GM12891 (cell line): ENCODE data around the gene MST1.
"Not testable (repeated sequence)": the region's sequence is repeated elsewhere in the genome, so short reads cannot be mapped to it uniquely, and the experiment has no call there.

Experiments used
- DNase-seq: peaks from one replicate; pipeline ENCODE4 v3.0.0; 2011; ENCODE audit warnings: low spot score; ENCODE audit not compliant: insufficient read length
- FAIRE-seq: peaks from 2 replicates; lab custom pipeline; 2011; peaks lifted over from hg19 to GRCh38; lab: Jason Lieb, UNC
- PAX5 ChIP-seq: IDR thresholded peaks from 2 replicates; pipeline ENCODE4 v1.6.1; 2011; ENCODE audit warnings: low read length, moderate library complexity, mild to moderate bottlenecking; ENCODE audit not compliant: insufficient read depth, severe bottlenecking
- POLR2A ChIP-seq: IDR thresholded peaks from 2 replicates; pipeline ENCODE4 v1.6.1; 2011; ENCODE audit warnings: low read depth, low read length, control low read depth
- POLR2AphosphoS5 ChIP-seq: IDR thresholded peaks from 2 replicates; pipeline ENCODE4 v1.6.1; 2011; ENCODE audit warnings: low read depth, low read length, control low read depth
- POU2F2 ChIP-seq: IDR thresholded peaks from 2 replicates; pipeline ENCODE4 v1.6.1; 2011; ENCODE audit warnings: low read depth, mild to moderate bottlenecking, control low read depth, low read length, moderate library complexity
- SPI1 ChIP-seq: IDR thresholded peaks from 2 replicates; pipeline ENCODE4 v1.6.1; 2011; ENCODE audit warnings: low read depth, low read length, control low read depth
- TAF1 ChIP-seq: IDR thresholded peaks from 2 replicates; pipeline ENCODE4 v1.6.1; 2011; ENCODE audit warnings: low read depth, low read length, control low read depth

MST1 gene

DNA sequence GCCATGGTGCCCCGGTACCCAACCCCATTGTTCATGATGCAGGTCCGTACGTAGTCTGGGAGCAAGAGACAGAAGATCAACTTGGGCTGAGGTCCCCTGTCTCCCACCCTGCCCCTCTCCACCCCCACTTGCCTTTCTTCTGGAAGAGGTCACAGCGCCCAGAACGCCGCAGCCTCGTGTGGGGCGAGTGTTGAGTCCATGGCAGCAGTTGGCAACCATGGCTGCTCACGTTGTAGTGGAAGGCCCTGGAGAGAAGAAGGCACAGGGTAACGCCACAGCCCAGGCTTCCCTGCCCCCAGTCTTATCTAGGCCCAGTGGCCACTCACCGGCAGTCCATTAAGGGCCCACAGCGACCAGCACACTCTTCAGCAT is 1.9 kb downstream of the MST1 start:
- not testable (repeated sequence) for FAIRE-seq, DNase-seq

DNA sequence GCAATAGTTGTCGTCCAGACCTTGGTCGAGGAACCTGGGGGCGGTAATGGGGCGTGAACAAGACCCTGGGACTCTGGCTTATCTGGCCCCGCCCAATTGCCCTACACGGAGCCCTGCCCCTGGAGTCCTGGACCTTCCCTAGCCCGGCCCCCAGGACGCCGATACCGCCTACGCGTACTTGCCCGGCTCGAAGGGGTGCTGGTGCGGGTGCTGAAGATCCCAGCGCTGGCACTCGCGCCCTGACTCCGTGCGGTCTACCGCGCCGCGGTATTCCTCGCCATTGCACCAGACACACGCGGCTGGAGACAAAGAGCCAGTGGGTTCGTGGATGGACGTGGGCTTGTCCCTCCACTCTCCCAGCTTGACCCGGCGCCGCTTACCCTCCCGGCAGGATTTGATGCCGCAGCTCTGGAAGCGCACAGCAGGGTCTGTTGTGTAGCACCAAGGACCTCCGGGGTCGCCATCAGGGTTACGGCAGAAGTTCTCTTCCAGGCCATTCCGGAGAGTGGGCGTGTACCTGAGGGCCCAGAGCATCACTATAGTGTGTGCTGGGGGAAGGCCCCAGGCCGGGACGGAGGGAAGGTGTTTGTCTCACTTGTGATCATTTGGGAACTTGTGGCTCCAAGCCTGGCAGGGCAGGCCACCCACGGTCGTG is 2.4 kb downstream of the MST1 start:
- FAIRE-seq, DNase-seq: not testable (repeated sequence)

DNA sequence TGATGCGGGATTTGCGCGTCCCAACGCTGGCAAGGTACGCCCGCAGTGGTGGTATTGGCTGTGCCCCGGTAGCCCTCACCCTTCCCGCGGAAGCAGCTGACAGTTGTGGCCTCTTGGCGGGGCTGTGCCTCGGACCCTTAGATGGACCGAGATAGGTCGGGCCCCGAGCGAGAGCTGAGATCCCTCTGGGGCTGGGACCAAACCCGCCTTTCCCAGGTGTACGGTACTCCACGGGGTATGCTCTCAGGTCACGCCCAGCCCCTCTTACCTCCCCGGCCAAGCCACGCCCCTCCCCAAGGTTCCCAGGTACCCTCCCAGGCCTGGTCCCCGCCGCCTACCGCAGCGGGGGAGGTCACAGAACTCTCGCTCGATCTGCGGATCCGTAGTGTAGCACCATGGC is 2.9 kb downstream of the MST1 start:
- DNase-seq, FAIRE-seq: not testable (repeated sequence)

DNA sequence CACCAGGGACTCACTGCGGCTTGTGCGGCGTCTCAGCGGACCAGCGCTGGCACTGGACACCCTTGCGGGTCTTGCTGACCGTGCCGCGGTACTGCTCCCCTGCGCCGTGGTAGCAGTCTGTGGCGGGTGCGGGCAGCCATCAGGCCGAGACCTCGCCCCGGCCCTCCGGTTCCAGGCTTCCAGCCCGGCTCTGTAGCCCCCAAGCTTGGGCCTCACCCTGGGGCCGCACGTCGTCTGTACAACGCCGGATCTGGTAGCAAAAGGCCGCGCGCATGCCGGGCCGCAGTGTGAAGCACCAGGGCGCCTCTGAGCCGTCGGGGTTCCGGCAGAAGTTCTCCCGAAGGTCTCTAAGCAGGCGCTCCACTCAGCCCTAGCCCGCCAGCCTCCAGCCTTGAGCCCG is 3.4 kb downstream of the MST1 start:
- not testable (repeated sequence) for DNase-seq, FAIRE-seq

DNA sequence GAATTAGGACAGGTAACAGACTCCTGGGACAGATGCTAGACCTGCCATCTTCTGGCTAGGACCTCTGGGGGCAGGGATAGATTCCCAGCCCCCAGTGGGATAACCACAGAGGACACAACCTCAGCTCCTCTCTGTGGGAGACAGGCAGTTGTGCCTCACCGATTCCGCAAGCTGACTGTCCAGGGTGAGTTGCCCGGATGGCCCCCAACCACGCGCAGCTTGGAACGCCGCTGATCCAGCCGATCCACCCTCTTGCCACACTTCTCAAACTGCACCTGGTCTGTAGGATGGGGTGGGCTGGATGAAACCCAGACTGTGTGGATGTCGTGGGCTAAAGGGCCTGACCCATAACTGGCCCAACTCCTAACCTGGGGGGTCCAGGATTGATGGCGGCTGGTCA is 4.2 kb downstream of the MST1 start:
- FAIRE-seq, DNase-seq: not testable (repeated sequence)

DNA sequence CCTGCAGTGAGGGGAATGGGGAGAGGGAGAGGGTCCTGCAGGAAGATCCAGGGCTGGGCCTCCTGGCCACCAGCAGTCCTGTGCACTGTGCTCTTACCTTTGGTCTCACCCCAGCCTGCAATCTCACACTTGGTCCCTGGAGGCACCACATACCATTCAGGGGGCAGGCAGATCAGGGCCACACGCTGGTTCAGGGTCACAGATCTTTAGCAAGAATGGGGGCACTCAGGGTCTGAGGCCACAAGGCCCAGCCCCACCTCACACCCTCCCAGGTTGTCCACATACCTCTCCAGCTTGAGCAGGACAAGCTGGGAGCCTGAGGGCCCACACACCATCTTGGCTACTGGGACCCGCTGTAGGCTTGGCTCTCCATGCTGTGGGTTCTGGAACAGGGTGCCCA is 4.8 kb downstream of the MST1 start:
- FAIRE-seq, DNase-seq: not testable (repeated sequence)

DNA sequence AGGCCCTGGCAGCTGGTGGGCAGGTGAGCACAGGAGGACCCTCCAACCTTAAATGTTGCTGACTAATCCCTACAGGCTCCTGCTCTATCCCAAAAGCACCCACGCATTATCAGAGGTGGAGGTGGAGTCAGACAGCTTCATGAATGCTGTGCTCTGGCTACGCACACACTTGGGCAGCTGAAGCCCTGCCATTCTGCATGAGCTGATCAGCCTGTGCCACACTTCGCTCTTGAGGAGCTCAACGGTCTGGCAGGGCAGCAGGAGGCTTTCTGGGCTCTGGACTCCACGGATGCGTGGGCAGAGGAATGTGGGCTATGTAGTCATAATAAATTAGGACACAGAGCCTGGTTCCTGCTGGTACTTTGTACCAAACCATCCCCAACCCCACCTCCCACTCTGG is 6.1 kb downstream of the MST1 start:
- TF ChIP-seq SPI1 (no peak), POLR2AphosphoS5 (no peak), POLR2A (no peak), TAF1 (no peak), PAX5 (no peak), POU2F2 (no peak)
- no peak for DNase-seq
- FAIRE-seq: no peak

DNA sequence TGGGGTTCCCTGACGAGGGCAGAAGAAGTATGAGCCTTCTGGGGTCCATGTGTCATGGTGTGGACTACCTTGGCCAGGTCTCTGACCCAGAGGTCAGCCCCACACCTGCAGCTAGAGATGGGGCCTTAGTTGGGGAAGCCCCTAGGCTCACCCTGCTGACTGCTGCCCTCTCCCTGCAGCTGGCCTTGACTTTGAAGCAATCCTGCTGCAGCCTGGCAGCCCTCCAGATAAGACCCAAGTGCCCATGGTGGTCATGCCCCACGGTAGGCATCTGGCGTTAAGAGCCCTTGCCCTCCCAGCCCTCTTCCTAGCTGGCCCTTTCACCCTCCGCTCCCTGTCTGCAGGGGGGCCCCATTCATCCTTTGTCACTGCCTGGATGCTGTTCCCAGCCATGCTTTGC is 7.7 kb downstream of the MST1 start:
- no peak for FAIRE-seq
- no peak for TF ChIP-seq POLR2AphosphoS5
- TF ChIP-seq SPI1: no peak
- no peak for TF ChIP-seq TAF1
- no peak for TF ChIP-seq PAX5
- TF ChIP-seq POU2F2: no peak
- TF ChIP-seq POLR2A: no peak

DNA sequence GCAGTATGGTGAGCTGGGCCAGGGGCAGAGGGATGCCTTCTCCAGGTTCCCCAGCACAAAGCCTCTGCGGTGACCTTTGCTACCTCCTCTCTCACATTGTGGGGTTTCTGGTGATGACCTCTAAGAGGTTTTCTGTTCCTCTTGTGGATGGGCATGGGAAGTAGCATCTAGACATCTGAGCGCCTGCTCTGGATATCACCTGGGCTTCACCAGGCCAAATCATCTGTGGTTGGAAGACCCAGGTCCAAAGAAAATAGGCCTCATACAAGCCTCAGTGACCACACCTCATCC is 8.1 kb downstream of the MST1 start:
- no peak for FAIRE-seq
- TF ChIP-seq SPI1 (no peak), POLR2A (no peak), POLR2AphosphoS5 (no peak), TAF1 (no peak), POU2F2 (no peak), PAX5 (no peak)
- DNase-seq: no peak

More for the DNA sequence above, 7.7 kb downstream of the MST1 start:
- no peak for DNase-seq

DNA sequence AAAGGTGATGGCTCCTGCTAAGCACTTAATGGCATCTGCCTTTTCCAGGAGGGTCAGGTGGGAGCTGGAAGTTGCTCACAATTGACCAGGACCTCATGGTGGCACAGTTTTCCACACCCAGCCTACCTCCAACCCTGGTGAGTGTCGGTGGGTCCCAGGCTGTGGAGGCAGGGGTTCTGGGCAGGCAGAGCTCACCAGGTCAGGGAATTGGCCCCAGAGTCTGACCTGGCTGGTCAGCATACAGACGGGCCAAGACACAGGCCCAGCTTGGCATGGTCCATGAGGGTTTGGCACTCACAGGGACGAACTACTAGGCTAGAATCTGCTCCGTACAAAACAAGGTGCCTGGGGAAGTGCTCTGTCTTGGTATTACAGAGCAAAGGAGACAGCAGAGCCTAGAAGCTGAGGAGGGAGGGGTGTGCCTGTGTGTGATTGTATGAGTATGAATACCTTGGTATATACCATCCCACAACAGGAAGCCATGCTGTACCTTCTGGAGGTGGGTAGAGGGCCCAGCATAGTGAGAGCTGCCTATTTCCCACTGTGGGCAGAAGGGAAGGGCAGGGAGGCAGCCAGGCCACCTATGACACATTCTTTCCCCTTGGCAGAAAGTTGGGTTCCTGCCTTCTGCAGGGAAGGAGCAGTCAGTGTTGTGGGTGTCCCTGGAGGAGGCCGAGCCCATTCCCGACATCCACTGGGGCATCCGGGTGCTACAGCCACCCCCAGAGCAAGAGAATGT is 8.6 kb downstream of the MST1 start:
- TF ChIP-seq SPI1 (no peak), POLR2A (no peak), POU2F2 (no peak), TAF1 (no peak), PAX5 (no peak), POLR2AphosphoS5 (0 out of 2 replicates have a peak, but pooled peaks have one; percentile 15)
- no peak for DNase-seq
- FAIRE-seq: no peak

DNA sequence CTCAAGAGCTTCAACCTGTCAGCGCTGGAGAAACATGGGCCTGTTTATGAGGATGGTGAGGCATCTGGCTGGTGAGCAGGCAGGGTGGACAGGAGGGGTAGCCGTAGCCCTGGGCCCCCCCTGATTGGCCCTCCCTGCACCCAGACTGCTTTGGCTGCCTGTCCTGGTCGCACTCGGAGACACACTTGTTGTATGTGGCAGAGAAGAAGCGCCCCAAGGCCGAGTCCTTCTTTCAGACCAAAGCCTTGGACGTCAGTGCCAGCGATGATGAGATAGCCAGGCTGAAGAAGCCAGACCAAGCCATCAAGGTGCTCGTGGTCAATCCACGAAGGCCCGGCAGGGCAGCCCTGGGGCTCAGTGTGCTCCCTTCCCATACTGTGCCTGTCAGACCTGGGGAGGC is 13.4 kb downstream of the MST1 start:
- TF ChIP-seq POLR2A (no peak), POLR2AphosphoS5 (no peak), POU2F2 (no peak), PAX5 (no peak), TAF1 (no peak), SPI1 (no peak)
- DNase-seq (no peak), FAIRE-seq (no peak)
